ENCODE data around the gene KRTAP19-4. TPM values are rescaled to one million over a fixed set of nuclear protein-coding genes. Genes with fewer than 3 reads are reported as not detected.
"Not testable (repeated sequence)": the region's sequence is repeated elsewhere in the genome, so short reads cannot be mapped to it uniquely, and the experiment has no call there.

The KRTAP19-4 gene, protein sequence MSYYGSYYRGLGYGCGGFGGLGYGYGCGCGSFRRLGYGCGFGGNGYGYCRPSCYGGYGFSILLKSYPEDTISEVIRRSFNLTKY
- not detected in 2 replicates for total RNA-seq

DNA sequence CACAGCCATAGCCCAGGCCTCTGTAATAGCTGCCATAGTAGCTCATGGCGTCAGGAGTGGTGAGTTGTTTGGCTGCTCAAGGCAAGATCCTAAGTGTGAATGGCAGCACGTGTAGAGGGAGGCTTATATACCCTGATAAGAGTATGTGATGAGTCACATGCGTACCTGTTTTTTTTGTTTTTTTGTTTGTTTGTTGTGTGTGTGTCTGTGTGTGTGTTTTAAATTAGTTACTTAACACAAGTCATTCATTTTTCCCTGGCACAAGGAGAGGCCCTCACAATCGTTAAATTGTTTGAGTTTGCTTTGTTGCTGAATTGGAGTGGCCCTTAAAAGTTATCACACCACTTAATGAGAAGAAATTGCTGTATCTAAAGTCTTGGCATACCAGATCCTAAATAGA, at the start of gene KRTAP19-4:
Gene KRTAP19-4 (minus strand): TSS at position 101 of the 400 bp plus-strand sequence. CDS start 55 bp downstream, at position 46.
- H3K27me3 ChIP-seq (ENCODE audit: control insufficient read depth, insufficient read depth, low read length) = no peaks in the 10 kb centered on the region
- H3K36me3 ChIP-seq (ENCODE audit: control insufficient read depth, insufficient read depth, low read length) = no peaks in the 10 kb centered on the region
- no peak for DNase-seq (ENCODE audit: low read depth)
- no peak for TF ChIP-seq CTCF (IDR thresholded peaks at IDR 0.05; ENCODE audit: insufficient read depth, low read length, poor library complexity, severe bottlenecking)
- H3K4me3 ChIP-seq (ENCODE audit: low read depth, low read length) = no peak within 1 kb of the TSS

GRCh38 chr21:30541764-30542163, 44.8 kb upstream of the KRTAP19-4 start, which contains the start of gene KRTAP19-6:
Gene KRTAP19-6 (minus strand): TSS chr21:30541864. CDS start chr21:30541833, 31 bp downstream.
- H3K27me3 ChIP-seq (ENCODE audit: control insufficient read depth, insufficient read depth, low read length) = no peaks in the 10 kb centered on the region
- no peak for DNase-seq (ENCODE audit: low read depth)
- H3K36me3 ChIP-seq (ENCODE audit: control insufficient read depth, insufficient read depth, low read length) = no peaks in the 10 kb centered on the region
- no peak within 1 kb of the TSS for H3K4me3 ChIP-seq (ENCODE audit: low read depth, low read length)
- no peak for TF ChIP-seq CTCF (IDR thresholded peaks at IDR 0.05; ENCODE audit: insufficient read depth, low read length, poor library complexity, severe bottlenecking)

- Histone ChIP-seq H3K27me3 (ENCODE audit: control insufficient read depth, insufficient read depth, low read length) (no peaks in the 10 kb centered on the region), H3K4me3 (ENCODE audit: low read depth, low read length) (no peak overlapping the region), H3K36me3 (ENCODE audit: control insufficient read depth, insufficient read depth, low read length) (no peaks in the 10 kb centered on the region)
- no peak for TF ChIP-seq CTCF (IDR thresholded peaks at IDR 0.05; ENCODE audit: insufficient read depth, low read length, poor library complexity, severe bottlenecking)
- no peak for DNase-seq (ENCODE audit: low read depth)
Measured at GRCh38 chr21:30518876-30519275, 21.9 kb upstream of the KRTAP19-4 start.

DNA sequence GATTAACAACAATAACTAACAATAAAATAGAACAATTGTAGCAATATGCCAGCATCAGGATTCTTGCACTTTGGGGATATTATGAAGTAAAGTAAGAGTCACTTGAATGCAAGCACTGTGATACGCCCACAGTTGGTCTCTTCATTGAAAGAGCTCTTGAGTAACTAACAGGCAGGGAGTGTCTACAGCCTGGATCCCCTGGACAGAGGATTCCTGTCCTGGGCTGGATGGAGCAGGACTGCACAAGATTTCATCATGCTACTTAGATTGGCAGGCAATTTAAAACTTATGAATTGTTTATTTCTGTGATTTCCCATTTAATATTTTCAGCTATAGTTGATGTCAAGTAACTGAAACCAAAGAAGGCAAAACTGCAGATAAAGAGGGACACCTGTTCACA, 18.7 kb upstream of the KRTAP19-4 start:
- no peak overlapping the region for H3K4me3 ChIP-seq (ENCODE audit: low read depth, low read length)
- H3K27me3 ChIP-seq (ENCODE audit: control insufficient read depth, insufficient read depth, low read length) = no peaks in the 10 kb centered on the region
- no peaks in the 10 kb centered on the region for H3K36me3 ChIP-seq (ENCODE audit: control insufficient read depth, insufficient read depth, low read length)
- no peak for TF ChIP-seq CTCF (IDR thresholded peaks at IDR 0.05; ENCODE audit: insufficient read depth, low read length, poor library complexity, severe bottlenecking)
- no peak for DNase-seq (ENCODE audit: low read depth)

GRCh38 chr21:30505621-30506205, 8.7 kb upstream of the KRTAP19-4 start:
- TF ChIP-seq CTCF (IDR thresholded peaks at IDR 0.05; ENCODE audit: insufficient read depth, low read length, poor library complexity, severe bottlenecking) = peak; percentile 37
- not testable (repeated sequence) for H3K36me3 ChIP-seq (ENCODE audit: control insufficient read depth, insufficient read depth, low read length); DNase-seq (ENCODE audit: low read depth); H3K27me3 ChIP-seq (ENCODE audit: control insufficient read depth, insufficient read depth, low read length); H3K4me3 ChIP-seq (ENCODE audit: low read depth, low read length)

DNA sequence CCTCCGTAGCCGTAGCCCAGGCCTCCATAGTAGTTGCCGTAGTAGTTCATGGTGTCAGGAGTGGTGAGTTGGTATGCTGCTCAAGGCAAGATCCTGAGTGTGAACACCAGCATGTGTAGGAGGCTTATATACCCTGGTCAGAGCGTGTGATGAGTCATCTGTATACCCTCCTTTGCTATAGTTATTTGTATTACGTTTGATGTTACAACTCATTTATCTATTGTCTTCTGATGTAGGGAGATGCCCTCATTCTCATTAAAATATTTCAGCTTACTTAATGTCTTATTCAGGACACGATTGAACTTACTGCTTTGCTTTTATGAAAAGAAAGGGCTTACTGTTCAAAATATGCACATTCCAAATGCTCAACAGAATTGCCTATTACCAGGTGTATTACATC, 5.1 kb upstream of the KRTAP19-4 start, which contains the start of gene KRTAP19-5:
Gene KRTAP19-5 (minus strand): TSS at position 101 of the 400 bp plus-strand sequence. CDS start 51 bp downstream, at position 50.
- DNase-seq (ENCODE audit: low read depth) = no peak
- no peaks in the 10 kb centered on the region for H3K36me3 ChIP-seq (ENCODE audit: control insufficient read depth, insufficient read depth, low read length)
- no peak within 1 kb of the TSS for H3K4me3 ChIP-seq (ENCODE audit: low read depth, low read length)
- no peak for TF ChIP-seq CTCF (IDR thresholded peaks at IDR 0.05; ENCODE audit: insufficient read depth, low read length, poor library complexity, severe bottlenecking)
- no peaks in the 10 kb centered on the region for H3K27me3 ChIP-seq (ENCODE audit: control insufficient read depth, insufficient read depth, low read length)

All from kidney epithelial cell (primary cell).